Measurements from ENCODE around the gene MPL. TPM values are rescaled to one million over a fixed set of nuclear protein-coding genes. Genes with fewer than 3 reads are reported as not detected.
A peak's percentile ranks its signal among the peaks of the same experiment; 100 is the strongest.

MPL gene
- total RNA-seq, 1 experiment from 2014 or later: not detected

DNA sequence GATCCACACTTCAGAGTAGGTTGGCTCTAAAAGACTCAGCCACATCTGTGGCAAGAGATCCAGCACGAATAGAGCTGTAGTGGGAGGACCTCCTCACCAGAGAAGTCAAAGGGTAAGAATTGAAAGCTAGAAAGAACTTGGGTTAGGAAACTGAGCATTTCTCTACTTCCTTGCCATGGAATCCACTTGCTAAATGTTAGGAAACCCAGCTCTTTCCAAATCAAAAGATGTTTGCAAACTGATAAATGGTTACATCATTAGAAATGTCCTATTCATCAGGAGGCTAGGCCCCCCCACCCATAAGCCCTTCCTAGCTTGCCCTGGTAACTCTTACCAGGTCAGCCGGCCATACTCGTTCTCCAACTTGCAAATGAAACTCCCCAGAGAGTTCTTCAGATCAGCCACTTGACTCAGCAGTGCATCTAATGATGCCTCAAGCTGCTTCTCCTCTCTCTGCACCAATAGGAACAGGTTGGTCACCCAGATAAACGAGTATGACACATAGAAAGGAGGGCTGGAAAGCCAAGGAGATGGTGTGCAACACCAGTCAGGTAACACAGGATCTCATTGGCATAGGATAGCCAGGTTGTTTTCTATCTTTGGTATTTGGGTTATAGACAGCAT is 50.5 kb downstream of the MPL start:
- no peak overlapping the region; the same call in 1 of the 2 replicates for H3K27ac ChIP-seq (ENCODE audit: low read length)
- peak overlapping the region; percentile 93 for H3K9ac ChIP-seq (ENCODE audit: low read length)
- peaks cover 54% of the 10 kb centered on the region for H3K79me2 ChIP-seq (ENCODE audit: low read length)

GRCh38 chr1:43388613-43389012 is 51.0 kb downstream of the MPL start:
- Histone ChIP-seq H3K4me3 (ENCODE audit: low read length) (peak overlapping the region; percentile 98), H3K27me3 (ENCODE audit: low read length) (no peaks in the 10 kb centered on the region), H3K4me1 (ENCODE audit: low read length) (peaks cover 27% of the 10 kb centered on the region), H3K9me2 (replicated peaks; ENCODE audit: insufficient read depth, low read length) (no peaks in the 10 kb centered on the region), H3K79me2 (ENCODE audit: low read length) (peaks cover 59% of the 10 kb centered on the region), H3K36me3 (ENCODE audit: insufficient read depth, low read length) (peaks cover 30% of the 10 kb centered on the region; the same call in 1 of the 2 replicates), H2AFZ (ENCODE audit: low read length) (no peak overlapping the region), H3K4me2 (ENCODE audit: low read depth, low read length, poor library complexity, severe bottlenecking) (peak overlapping the region; percentile 83), H3K9ac (ENCODE audit: low read length) (peak overlapping the region; percentile 93), H3K27ac (ENCODE audit: low read length) (peak overlapping the region; percentile 7; the same call in 1 of the 2 replicates), H4K20me1 (ENCODE audit: insufficient read depth, low read depth, low read length) (0 out of 2 replicates have a peak, but pooled peaks cover 13% of the 10 kb centered on the region), H3K9me3 (ENCODE audit: low read length) (no peaks in the 10 kb centered on the region)
- DNase-seq: no peak

More for the DNA sequence above, 50.5 kb downstream of the MPL start:
- no peaks in the 10 kb centered on the region for H3K27me3 ChIP-seq (ENCODE audit: low read length)
- H4K20me1 ChIP-seq (ENCODE audit: insufficient read depth, low read depth, low read length): 0 out of 2 replicates have a peak, but pooled peaks cover 13% of the 10 kb centered on the region
- H2AFZ ChIP-seq (ENCODE audit: low read length): no peak overlapping the region
- peaks cover 27% of the 10 kb centered on the region for H3K4me1 ChIP-seq (ENCODE audit: low read length)
- peak overlapping the region; percentile 83 for H3K4me2 ChIP-seq (ENCODE audit: low read depth, low read length, poor library complexity, severe bottlenecking)
- H3K9me2 ChIP-seq (replicated peaks; ENCODE audit: insufficient read depth, low read length): no peaks in the 10 kb centered on the region
- no peaks in the 10 kb centered on the region for H3K9me3 ChIP-seq (ENCODE audit: low read length)
- H3K36me3 ChIP-seq (ENCODE audit: insufficient read depth, low read length): peaks cover 30% of the 10 kb centered on the region; the same call in 1 of the 2 replicates
- peak overlapping the region; percentile 98 for H3K4me3 ChIP-seq (ENCODE audit: low read length)
- DNase-seq: peak; percentile 52

- H2AFZ ChIP-seq (ENCODE audit: low read length): peak within 1 kb of the TSS; percentile 90
- no peaks in the 10 kb centered on the region for H3K27me3 ChIP-seq (ENCODE audit: low read length)
- H3K4me3 ChIP-seq (ENCODE audit: low read length): peak within 1 kb of the TSS; percentile 98
- peak within 1 kb of the TSS; percentile 93 for H3K9ac ChIP-seq (ENCODE audit: low read length)
- peaks cover 27% of the 10 kb centered on the region; the same call in 1 of the 2 replicates for H3K36me3 ChIP-seq (ENCODE audit: insufficient read depth, low read length)
- peak within 1 kb of the TSS; percentile 7; the same call in 1 of the 2 replicates for H3K27ac ChIP-seq (ENCODE audit: low read length)
- H3K9me3 ChIP-seq (ENCODE audit: low read length): no peaks in the 10 kb centered on the region
- peak within 1 kb of the TSS; percentile 83 for H3K4me2 ChIP-seq (ENCODE audit: low read depth, low read length, poor library complexity, severe bottlenecking)
- peaks cover 64% of the 10 kb centered on the region for H3K79me2 ChIP-seq (ENCODE audit: low read length)
- H3K9me2 ChIP-seq (replicated peaks; ENCODE audit: insufficient read depth, low read length): no peaks in the 10 kb centered on the region
- H3K4me1 ChIP-seq (ENCODE audit: low read length): peaks cover 27% of the 10 kb centered on the region
- H4K20me1 ChIP-seq (ENCODE audit: insufficient read depth, low read depth, low read length): 0 out of 2 replicates have a peak, but pooled peaks cover 13% of the 10 kb centered on the region
- DNase-seq: peak; percentile 98
Observed at GRCh38 chr1:43389326-43390313, 52.0 kb downstream of the MPL start, which contains the start of the genes MED8 and SZT2. MED8 (minus strand) TSS chr1:43389800; CDS start chr1:43389764, 36 bp downstream. SZT2 (plus strand) TSS chr1:43389899; CDS start chr1:43389969, 70 bp downstream.

DNA sequence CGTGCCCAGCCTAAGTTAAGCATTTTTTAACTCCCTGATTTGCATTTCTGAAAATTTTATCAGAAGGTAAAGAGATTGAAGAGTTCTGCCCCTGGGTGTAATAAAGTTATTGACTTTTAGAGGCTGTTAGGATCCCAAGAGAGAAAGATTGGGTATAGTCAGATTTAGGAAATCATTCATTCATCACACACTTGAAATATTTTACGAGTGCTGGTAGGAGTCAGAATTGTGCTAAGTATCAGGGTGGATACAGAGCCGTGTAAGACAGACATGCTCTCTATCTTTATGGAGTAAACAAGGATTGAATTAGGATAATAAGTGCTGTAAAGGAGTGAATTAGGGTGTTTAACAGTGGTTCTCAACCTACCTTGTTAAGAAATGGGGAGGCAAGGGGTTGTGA is 55.1 kb downstream of the MPL start:
- DNase-seq: no peak
- Histone ChIP-seq H2AFZ (ENCODE audit: low read length) (no peak overlapping the region), H3K9me2 (replicated peaks; ENCODE audit: insufficient read depth, low read length) (no peaks in the 10 kb centered on the region), H3K36me3 (ENCODE audit: insufficient read depth, low read length) (peaks cover 5% of the 10 kb centered on the region; the same call in 1 of the 2 replicates), H3K9ac (ENCODE audit: low read length) (no peak overlapping the region), H4K20me1 (ENCODE audit: insufficient read depth, low read depth, low read length) (0 out of 2 replicates have a peak, but pooled peaks cover 12% of the 10 kb centered on the region), H3K4me1 (ENCODE audit: low read length) (peaks cover 26% of the 10 kb centered on the region), H3K4me2 (ENCODE audit: low read depth, low read length, poor library complexity, severe bottlenecking) (no peak overlapping the region), H3K9me3 (ENCODE audit: low read length) (no peaks in the 10 kb centered on the region), H3K27ac (ENCODE audit: low read length) (no peak overlapping the region), H3K79me2 (ENCODE audit: low read length) (peaks cover 83% of the 10 kb centered on the region), H3K4me3 (ENCODE audit: low read length) (no peak overlapping the region), H3K27me3 (ENCODE audit: low read length) (no peaks in the 10 kb centered on the region)

GRCh38 chr1:43395523-43395922 is 57.9 kb downstream of the MPL start:
- H3K36me3 ChIP-seq (ENCODE audit: insufficient read depth, low read length): peaks cover 4% of the 10 kb centered on the region; the same call in 1 of the 2 replicates
- H4K20me1 ChIP-seq (ENCODE audit: insufficient read depth, low read depth, low read length): no peaks in the 10 kb centered on the region
- no peaks in the 10 kb centered on the region for H3K9me3 ChIP-seq (ENCODE audit: low read length)
- no peak overlapping the region for H2AFZ ChIP-seq (ENCODE audit: low read length)
- H3K4me3 ChIP-seq (ENCODE audit: low read length): no peak overlapping the region
- H3K4me1 ChIP-seq (ENCODE audit: low read length): peaks cover 11% of the 10 kb centered on the region
- no peak overlapping the region for H3K4me2 ChIP-seq (ENCODE audit: low read depth, low read length, poor library complexity, severe bottlenecking)
- no peak overlapping the region for H3K27ac ChIP-seq (ENCODE audit: low read length)
- peaks cover 66% of the 10 kb centered on the region for H3K79me2 ChIP-seq (ENCODE audit: low read length)
- no peaks in the 10 kb centered on the region for H3K27me3 ChIP-seq (ENCODE audit: low read length)
- no peaks in the 10 kb centered on the region for H3K9me2 ChIP-seq (replicated peaks; ENCODE audit: insufficient read depth, low read length)
- no peak overlapping the region for H3K9ac ChIP-seq (ENCODE audit: low read length)
- no peak for DNase-seq

DNA sequence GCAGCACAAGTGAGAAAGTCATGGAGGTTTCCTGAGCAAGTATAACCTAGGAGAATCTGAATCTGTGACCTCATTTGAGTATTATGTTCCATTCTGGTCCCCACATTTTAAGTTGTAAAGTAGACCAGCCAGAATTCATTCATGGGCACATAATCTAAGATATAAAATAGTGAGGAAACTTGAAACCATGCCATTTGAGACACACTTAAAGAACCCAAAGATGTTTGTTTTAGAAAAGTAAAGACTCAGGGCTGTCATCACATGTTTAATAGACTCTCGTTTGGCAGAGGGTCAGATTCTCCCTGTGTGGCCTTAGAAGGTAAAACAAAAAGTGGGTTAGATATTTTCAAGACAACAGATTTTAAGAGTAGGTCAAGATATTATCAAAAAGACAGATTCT is 58.4 kb downstream of the MPL start:
- no peak for DNase-seq
- no peak overlapping the region for H2AFZ ChIP-seq (ENCODE audit: low read length)

DNA sequence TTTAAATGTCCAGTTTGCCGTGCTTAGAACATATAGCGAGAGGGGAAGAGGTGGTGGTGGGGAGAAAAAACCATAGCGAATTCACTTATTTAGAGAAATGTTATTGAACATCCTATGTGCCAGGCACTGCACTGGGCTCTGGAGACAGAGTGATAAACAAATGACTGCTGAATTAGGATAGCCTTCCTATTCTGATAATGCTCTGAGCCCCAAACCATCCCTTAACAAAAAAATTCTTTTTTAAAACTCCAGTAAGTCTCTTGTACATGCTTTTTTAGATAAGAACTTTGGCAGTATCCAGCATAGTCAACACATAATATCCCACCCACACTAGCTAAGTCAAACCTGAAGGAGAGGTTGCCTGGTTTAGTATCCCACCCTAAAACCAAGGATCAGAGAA is 60.6 kb downstream of the MPL start:
- H3K27ac ChIP-seq (ENCODE audit: low read length): no peak overlapping the region
- H3K9me3 ChIP-seq (ENCODE audit: low read length): no peaks in the 10 kb centered on the region
- peaks cover 4% of the 10 kb centered on the region; the same call in 1 of the 2 replicates for H3K36me3 ChIP-seq (ENCODE audit: insufficient read depth, low read length)
- no peak overlapping the region for H3K4me3 ChIP-seq (ENCODE audit: low read length)
- no peaks in the 10 kb centered on the region for H3K4me1 ChIP-seq (ENCODE audit: low read length)
- no peaks in the 10 kb centered on the region for H3K9me2 ChIP-seq (replicated peaks; ENCODE audit: insufficient read depth, low read length)
- no peak overlapping the region for H3K9ac ChIP-seq (ENCODE audit: low read length)
- no peak overlapping the region for H2AFZ ChIP-seq (ENCODE audit: low read length)
- H4K20me1 ChIP-seq (ENCODE audit: insufficient read depth, low read depth, low read length): peaks cover 4% of the 10 kb centered on the region; the same call in 1 of the 2 replicates
- no peak for DNase-seq
- no peaks in the 10 kb centered on the region for H3K27me3 ChIP-seq (ENCODE audit: low read length)
- H3K79me2 ChIP-seq (ENCODE audit: low read length): peaks cover 54% of the 10 kb centered on the region
- H3K4me2 ChIP-seq (ENCODE audit: low read depth, low read length, poor library complexity, severe bottlenecking): no peak overlapping the region

More for the DNA sequence above, 58.4 kb downstream of the MPL start:
- no peak overlapping the region for H3K4me2 ChIP-seq (ENCODE audit: low read depth, low read length, poor library complexity, severe bottlenecking)
- H3K79me2 ChIP-seq (ENCODE audit: low read length): peaks cover 62% of the 10 kb centered on the region
- H4K20me1 ChIP-seq (ENCODE audit: insufficient read depth, low read depth, low read length): no peaks in the 10 kb centered on the region
- no peak overlapping the region for H3K9ac ChIP-seq (ENCODE audit: low read length)
- H3K4me3 ChIP-seq (ENCODE audit: low read length): no peak overlapping the region
- H3K27ac ChIP-seq (ENCODE audit: low read length): no peak overlapping the region
- no peaks in the 10 kb centered on the region for H3K9me3 ChIP-seq (ENCODE audit: low read length)
- H3K27me3 ChIP-seq (ENCODE audit: low read length): no peaks in the 10 kb centered on the region
- no peaks in the 10 kb centered on the region for H3K9me2 ChIP-seq (replicated peaks; ENCODE audit: insufficient read depth, low read length)
- peaks cover 6% of the 10 kb centered on the region for H3K4me1 ChIP-seq (ENCODE audit: low read length)
- peaks cover 4% of the 10 kb centered on the region; the same call in 1 of the 2 replicates for H3K36me3 ChIP-seq (ENCODE audit: insufficient read depth, low read length)
